Endothelial cell (in vitro differentiated cells): Measurements from ENCODE around the gene TRPC4AP. TPM values are rescaled to one million over a fixed set of nuclear protein-coding genes. Genes with fewer than 3 reads are reported as not detected.

Source experiments
- DNase-seq: peaks from one replicate; pipeline ENCODE4 v3.0.0; 2021; ENCODE audit warnings: low spot score
- H3K27ac Mint-ChIP-seq: one replicate; pipeline ENCODE4 v1.8.0; 2021; ENCODE audit warnings: mixed read lengths, inconsistent platforms; ENCODE audit not compliant: unreplicated experiment
- H3K27me3 Mint-ChIP-seq: one replicate; pipeline ENCODE4 v1.8.0; 2021; ENCODE audit warnings: mild to moderate bottlenecking, moderate library complexity, mixed read lengths, inconsistent platforms; ENCODE audit not compliant: unreplicated experiment
- H3K36me3 Mint-ChIP-seq: one replicate; pipeline ENCODE4 v1.8.0; 2021; ENCODE audit warnings: mild to moderate bottlenecking, low read depth, mixed read lengths, inconsistent platforms; ENCODE audit not compliant: unreplicated experiment
- H3K4me1 Mint-ChIP-seq: one replicate; pipeline ENCODE4 v1.8.0; 2021; ENCODE audit warnings: mild to moderate bottlenecking, mixed read lengths, inconsistent platforms; ENCODE audit not compliant: unreplicated experiment
- H3K4me3 Mint-ChIP-seq: one replicate; pipeline ENCODE4 v1.8.0; 2021; ENCODE audit warnings: mild to moderate bottlenecking, mixed read lengths, inconsistent platforms; ENCODE audit not compliant: unreplicated experiment
- H3K9me3 Mint-ChIP-seq: one replicate; pipeline ENCODE4 v1.8.0; 2021; ENCODE audit warnings: mixed read lengths, inconsistent platforms; ENCODE audit not compliant: unreplicated experiment
- total RNA-seq: library from RNA; stranded (reverse); fragmentation: NEBNext Ultra II Directional; extraction: Animal tissue kit (Norgen Biotek cat#: 25700); gene quantifications from one replicate; pipeline ENCODE4 v1.2.1, GENCODE V29; 2021; ENCODE audit not compliant: unreplicated experiment
- TF ChIP-seq, protein P1 (sequence below): fragments of 200-600 bp; sonication (generic); IDR thresholded peaks from one replicate; pipeline ENCODE4 v1.5.0; 2021; ENCODE audit warnings: antibody characterized with exemption; ENCODE audit not compliant: unreplicated experiment

The TRPC4AP gene
- total RNA-seq, 1 donor from 2014 or later = 109 TPM

DNA sequence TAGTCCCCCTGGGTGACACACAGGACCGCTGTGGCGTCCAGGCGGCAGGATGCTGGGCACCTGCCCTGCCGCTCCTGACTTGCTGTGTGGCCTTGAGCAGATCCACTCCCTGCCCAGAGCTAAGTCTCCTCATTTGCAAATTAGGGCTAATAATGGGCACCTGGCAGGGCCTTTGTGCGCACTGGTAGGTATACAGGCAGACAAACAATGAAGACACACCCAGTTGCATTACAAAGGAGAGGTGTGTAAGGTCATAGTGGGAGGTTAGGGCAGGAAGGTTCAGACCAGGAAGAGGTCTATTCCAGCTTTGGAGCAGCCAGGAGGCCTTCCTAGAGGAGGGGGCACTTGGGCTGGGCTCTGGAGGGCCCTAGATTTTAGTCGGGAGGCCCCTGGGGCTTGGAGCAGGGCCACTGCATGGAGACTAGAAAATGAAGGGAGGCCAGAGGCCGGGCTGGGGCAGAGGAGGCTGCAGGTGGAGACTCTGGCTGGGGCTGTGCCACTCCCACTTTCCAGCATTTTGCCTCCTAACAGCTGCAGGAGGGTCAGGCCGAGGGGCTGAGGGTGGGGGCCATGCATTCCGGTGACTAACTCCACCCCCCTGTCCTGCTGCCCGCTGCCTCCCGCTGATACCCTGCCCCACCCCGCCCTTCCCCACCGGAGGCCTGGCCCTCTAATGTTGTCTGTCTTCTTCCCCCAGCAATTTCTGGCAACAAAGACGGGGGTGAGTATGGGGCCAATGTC lies 108.4 kb downstream of the TRPC4AP start:
- DNase-seq = no peak
- Mint-ChIP-seq H3K27me3 (peaks cover 14% of the 10 kb centered on the region), H3K4me1 (peaks cover 23% of the 10 kb centered on the region), H3K36me3 (peaks cover 7% of the 10 kb centered on the region), H3K9me3 (no peaks in the 10 kb centered on the region), H3K27ac (no peak overlapping the region), H3K4me3 (no peak overlapping the region)
- TF ChIP-seq, protein P1, sequence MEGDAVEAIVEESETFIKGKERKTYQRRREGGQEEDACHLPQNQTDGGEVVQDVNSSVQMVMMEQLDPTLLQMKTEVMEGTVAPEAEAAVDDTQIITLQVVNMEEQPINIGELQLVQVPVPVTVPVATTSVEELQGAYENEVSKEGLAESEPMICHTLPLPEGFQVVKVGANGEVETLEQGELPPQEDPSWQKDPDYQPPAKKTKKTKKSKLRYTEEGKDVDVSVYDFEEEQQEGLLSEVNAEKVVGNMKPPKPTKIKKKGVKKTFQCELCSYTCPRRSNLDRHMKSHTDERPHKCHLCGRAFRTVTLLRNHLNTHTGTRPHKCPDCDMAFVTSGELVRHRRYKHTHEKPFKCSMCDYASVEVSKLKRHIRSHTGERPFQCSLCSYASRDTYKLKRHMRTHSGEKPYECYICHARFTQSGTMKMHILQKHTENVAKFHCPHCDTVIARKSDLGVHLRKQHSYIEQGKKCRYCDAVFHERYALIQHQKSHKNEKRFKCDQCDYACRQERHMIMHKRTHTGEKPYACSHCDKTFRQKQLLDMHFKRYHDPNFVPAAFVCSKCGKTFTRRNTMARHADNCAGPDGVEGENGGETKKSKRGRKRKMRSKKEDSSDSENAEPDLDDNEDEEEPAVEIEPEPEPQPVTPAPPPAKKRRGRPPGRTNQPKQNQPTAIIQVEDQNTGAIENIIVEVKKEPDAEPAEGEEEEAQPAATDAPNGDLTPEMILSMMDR = no peak

DNA sequence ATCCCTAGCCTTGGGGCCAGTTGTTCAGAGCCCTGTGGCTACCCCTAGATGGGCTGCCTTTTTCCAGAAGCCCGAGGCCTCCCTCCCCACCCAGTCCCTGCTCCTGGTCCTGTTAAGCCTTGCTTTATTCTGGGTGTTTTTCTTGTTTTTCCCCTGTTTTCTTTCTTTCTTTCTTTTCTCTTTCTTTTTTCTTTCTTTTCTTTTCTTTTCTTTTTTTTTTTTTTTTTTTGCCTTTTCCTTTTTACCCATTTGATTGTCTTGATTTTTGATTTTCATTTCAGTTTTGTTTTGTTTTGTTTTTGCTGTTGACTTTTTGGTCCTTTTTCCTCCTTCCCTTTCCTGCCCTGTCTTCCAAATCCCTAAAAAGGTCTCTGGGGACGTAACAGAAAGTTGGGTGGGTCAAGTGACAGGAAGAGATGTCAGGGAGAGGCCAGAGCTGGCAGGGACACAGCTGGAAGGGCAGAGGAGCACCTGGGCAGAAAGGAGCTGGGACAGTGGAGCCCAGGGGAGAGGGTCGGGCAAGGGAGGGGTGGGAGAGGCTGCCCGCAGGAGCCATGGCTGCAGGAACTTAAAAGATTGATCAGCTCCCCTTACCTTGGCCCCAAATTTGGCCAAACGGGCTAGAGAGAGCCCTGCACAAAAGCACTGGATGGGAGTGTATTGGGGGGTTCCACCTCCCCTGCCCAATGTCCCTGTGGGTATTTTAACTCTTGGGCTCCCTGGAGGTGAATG lies 109.4 kb downstream of the TRPC4AP start:
- no peak overlapping the region for H3K4me3 Mint-ChIP-seq
- TF ChIP-seq, protein P1 = no peak
- H3K4me1 Mint-ChIP-seq = peaks cover 23% of the 10 kb centered on the region
- peaks cover 7% of the 10 kb centered on the region for H3K36me3 Mint-ChIP-seq
- peaks cover 17% of the 10 kb centered on the region for H3K27me3 Mint-ChIP-seq
- DNase-seq = no peak
- H3K27ac Mint-ChIP-seq = no peak overlapping the region
- H3K9me3 Mint-ChIP-seq = no peaks in the 10 kb centered on the region

- DNase-seq = no peak
- H3K27ac Mint-ChIP-seq = no peak overlapping the region
Observed at GRCh38 chr20:34982270-34983088, 110.1 kb downstream of the TRPC4AP start.

DNA sequence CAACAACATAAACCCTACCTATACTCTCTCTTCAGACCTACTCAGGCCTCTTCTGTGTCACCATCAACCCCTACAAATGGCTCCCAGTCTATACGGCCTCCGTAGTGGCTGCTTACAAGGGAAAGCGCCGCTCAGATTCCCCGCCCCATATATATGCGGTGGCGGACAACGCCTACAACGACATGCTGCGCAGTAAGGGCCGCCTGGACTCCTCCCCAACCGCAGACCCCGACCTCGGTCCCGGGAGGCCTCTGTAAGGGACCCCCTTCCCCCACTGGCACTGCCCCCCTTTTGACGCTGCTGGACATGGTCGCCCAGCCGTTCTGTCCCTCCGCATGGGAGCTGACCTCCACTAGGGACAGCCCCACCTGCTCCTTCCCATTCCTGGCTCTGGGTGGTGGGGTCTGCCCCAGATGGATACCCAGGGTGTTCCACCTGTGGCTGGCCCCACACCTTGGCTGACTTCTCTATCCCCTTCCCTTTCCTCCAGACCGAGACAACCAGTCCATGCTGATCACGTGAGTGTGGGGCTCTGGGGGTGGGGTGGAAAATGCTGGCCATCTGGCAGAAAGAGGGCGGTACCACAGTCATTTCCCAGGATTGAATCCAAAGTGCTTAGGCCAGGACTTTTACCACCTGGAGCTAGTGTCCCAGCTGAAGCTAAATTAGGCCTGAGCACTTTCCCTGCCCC lies 111.9 kb downstream of the TRPC4AP start:
- TF ChIP-seq, protein P1 = no peak
- Mint-ChIP-seq H3K9me3 (no peaks in the 10 kb centered on the region), H3K36me3 (peaks cover 4% of the 10 kb centered on the region), H3K4me3 (no peak overlapping the region), H3K4me1 (peaks cover 22% of the 10 kb centered on the region), H3K27ac (no peak overlapping the region), H3K27me3 (peaks cover 11% of the 10 kb centered on the region)
- no peak for DNase-seq

More at GRCh38 chr20:34982270-34983088, 110.1 kb downstream of the TRPC4AP start:
- Mint-ChIP-seq H3K27me3 (peaks cover 14% of the 10 kb centered on the region), H3K4me1 (peaks cover 23% of the 10 kb centered on the region), H3K4me3 (no peak overlapping the region), H3K9me3 (no peaks in the 10 kb centered on the region), H3K36me3 (peaks cover 4% of the 10 kb centered on the region)
- TF ChIP-seq, protein P1 = no peak
